GM21381 (cell line): ENCODE data around the gene TP53.
"Not testable (repeated sequence)": the region's sequence is repeated elsewhere in the genome, so short reads cannot be mapped to it uniquely, and the experiment has no call there.

Experiments used
- ATAC-seq: cut with Tn5 transposase; IDR thresholded peaks from one replicate; pipeline ENCODE4 v1.9.1; 2021; ENCODE audit warnings: mild to moderate bottlenecking, moderate library complexity; ENCODE audit not compliant: unreplicated experiment

Gene TP53

DNA sequence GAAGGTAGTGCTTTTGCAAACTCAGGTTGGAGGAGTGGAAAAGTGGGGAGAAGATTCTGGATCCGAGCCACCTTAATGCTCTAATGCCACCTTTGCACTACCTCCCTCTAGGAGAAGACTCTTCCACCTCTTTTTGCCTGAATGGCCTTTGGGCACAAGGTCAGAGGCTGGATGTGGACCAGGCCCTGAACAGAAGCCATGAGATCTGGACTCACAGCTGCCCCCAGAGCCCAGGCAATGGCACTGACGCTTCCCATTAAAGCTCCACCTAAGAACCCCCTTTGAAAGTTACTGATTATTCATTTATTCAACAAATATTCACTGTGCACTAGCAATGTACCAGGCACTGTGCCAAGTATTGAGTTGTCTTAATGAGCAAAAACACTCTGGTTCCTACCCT is 54.2 kb downstream of the TP53 start:
- ATAC-seq = no peak

DNA sequence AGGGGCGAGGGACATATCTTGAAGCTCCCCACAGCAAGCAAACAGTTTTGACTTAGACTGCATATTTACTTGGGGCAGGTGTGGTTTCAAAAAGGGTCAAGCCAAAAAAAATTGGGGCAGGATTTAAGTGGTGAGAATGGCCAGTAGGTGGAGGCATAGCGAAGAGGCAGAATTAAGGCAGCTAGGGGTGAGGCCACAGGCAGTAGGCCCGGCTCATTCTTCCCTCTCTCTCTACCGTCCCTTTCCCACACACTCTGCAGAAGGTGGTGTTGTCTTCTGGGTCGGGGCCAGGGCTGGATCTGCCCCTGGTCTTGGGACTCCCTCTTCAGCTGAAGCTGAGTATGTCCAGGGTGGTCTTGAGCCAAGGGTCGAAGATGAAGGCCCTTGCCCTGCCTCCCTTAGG is 54.8 kb downstream of the TP53 start:
- ATAC-seq = no peak

DNA sequence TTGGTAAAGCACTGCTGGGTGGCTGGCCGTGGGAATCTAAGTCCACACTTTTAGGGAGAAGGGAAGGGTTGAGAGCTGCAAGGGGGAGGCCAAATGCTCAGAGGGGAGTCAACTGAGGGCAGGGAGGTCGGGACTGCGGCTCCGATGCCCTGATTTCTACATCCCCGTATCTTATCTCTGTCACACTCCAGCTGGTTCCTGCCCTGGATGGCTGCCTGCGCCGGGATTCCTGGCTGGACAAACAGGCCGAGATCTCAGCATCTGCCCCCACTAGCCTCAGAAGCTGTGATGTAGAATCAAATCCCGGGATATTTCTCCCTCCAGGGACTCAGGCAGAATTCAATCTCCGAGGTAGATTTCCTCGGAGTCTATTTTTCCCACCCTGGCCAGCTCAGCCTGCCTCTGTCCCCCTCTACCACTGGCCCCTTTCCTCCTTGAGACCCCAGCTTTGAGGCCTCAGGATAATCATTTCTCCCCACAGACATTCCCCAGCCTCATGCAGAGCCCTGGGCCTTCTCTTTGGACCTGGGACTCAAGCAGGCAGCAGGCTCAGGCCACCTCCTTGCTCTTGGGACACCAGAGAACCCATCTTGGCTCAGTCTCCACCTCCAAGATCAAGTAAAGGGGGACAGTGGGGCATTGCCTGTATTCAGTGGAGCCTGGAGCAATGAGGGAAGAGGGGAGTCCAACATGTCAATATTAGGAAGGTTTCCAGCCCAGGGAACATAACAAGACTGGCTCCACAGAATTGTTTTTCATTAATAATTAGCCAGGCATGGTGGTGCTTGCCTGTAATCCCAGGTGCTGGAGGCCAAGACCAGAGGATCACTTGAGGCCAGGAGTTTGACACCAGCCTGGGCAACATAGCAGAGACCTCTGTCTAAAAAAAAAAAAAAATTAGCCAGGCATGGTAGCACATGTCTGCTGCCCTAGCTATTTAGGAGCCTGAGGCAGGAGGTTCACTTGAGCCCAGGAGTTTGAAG is 55.6 kb downstream of the TP53 start:
- ATAC-seq = no peak

DNA sequence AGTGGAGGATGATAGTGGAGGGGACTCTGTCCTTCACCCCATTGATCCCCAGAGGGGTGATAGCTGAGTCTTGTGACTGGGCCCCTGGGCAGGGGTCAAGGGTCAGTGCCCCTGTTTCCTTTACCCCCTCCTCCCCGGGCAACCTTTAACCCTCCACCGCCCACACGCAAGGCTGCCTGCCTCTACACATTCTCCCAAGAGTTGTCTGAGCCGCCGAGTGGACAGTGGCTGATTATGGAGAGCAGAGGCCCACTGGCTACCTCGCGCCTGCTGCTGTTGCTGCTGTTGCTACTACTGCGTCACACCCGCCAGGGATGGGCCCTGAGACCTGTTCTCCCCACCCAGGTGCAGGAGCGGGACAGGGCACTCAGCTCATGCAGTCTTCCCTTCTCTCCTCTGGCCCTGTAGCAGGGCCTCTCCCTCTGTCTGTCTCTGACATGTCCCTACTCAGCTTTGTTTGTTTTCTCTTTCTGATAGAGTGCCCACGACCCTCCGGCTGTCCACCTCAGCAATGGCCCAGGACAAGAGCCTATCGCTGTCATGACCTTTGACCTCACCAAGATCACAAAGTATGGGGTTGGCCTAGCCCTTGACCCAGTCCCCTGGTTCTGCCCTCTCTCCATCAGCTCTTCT is 57.2 kb downstream of the TP53 start, which contains the start of gene SHBG:
SHBG (plus strand) TSS at position 197 of the 633 bp plus-strand sequence; CDS start at position 235, 38 bp downstream.
- ATAC-seq = no peak

DNA sequence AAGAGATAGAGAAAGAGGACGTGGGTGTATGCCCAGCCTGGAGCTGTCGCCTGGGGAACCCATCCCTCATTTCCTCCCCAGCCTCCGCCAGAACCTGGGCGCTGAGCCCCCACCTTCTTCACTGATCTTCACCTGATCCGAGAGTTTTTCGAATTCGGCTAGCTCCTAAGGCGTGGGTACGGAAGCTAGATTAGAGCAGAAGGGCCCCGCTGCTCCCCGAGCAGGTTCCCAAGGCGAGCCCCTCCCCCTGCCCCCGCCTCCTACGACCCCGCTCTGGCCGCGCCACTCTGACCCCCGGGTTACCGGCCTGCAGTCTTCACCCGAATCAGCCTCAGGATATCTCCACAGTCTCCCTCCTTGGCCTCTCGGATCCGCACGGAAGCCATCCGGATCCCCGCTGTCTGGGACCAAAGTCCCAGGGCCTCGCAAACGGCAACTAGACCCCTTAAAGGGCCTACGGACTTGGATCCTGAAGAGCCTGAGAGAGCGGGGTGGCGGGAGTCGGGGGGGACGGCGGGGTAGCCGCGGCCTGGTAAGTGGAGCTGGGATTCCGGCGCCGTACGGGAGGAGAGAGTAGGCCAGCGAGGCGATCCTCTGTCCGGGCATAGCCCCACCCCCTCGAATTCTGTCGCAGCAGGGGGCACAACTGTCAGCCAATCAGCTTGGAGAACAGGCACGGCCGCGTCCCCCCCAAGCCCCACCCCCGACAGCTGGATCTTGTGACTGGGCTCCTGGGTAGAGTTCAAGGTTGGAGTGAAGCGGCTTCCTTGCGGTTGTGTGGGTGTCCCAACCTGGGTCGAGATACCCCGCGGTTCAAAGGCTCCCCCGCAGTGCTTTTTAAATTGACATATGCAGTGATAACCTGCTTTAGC is 59.8 kb downstream of the TP53 start, which contains the start of gene SAT2:
SAT2 (minus strand) TSS at position 572 of the 872 bp plus-strand sequence; CDS start at position 386, 186 bp downstream.
- ATAC-seq = peak; percentile 87

DNA sequence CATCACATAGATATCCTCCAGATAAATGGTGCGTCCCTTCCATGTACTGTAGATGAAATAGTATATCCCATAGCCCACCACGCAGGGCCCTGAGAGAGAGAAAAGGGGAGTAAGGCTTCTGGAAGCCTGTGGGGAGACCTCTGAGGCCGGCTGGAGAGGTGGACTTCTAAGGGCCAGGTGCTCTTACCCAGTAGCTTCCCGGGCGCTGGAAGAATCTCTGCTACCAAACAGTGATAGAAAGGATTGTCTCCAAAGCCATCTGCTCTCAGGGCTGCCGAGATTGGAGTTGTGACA is 60.4 kb downstream of the TP53 start:
- ATAC-seq = no peak

DNA sequence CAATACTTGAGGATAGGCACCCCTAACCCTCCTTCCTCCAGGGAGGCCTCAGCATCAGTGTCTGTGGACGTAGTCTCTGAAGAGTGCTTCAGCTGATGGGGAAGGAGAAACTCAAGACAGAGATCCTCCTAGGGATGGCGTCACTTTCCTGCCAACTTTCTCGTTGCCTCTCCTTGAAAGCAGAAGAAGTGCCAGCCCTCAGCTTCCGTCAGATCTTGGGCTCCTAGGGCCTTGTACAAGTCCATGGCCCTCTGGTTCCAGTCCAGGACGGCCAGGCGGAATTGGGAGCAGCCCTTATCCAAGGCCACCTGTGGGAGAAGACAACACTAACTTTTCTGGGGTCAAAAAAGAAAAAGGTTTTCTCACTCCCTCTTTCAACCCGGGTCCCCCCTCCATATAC is 61.0 kb downstream of the TP53 start:
- ATAC-seq = no peak

DNA sequence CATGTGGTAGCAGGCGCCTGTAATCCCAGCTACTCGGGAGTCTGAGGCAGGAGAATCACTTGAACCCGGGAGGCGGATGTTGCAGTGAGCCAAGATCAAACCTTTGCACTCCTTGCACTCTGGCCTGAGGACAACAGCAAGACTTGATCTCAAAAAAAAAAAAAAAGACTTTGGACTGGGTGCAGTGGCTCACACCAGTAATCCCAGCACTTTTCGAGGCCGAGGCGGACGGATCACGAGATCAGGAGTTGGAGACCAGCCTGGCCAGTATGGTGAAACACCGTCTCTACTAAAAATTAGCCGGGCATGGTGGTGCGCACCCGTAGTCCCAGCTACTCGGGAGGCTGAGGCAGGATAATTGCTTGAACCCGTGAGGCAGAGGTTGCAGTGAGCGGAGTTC is 61.5 kb downstream of the TP53 start:
- not testable (repeated sequence) for ATAC-seq

DNA sequence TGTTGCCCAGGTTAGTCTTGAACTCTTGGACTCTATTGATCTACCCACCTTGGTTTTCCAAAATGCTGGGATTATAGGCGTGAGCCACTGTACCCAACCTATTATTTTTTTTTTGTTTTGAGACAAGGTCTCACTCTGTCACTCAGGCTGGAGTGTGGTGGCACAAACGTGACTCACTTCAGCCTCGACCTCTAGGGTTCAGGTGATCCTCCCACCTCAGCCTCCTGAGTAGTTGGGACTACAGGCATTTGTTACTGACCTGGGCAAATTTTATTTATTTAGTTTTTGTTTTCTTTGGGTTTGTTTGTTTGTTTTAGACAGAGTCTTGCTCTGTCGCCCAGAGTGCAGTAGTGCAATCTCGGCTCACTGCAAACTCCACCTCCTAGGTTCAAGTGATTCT is 63.6 kb downstream of the TP53 start:
- ATAC-seq = no peak

DNA sequence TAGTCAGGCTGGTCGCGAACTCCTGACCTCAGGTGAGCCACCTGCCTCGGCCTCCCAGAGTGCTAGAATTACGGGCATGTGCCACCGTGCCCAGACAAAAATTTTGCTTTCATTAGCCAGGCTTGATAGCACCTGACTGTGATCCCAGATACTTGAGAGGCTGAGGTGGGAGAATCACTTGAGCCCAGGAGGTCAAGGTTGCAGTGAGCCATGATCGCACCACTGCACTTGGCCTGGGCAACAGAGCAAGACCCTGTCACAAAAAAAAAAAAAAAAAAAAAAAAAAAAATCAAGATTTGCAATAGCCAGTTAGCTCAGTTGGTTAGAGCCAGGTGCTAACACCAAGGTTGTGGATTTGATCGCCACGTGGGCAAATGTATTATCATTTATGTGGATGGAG is 66.5 kb downstream of the TP53 start:
- no peak for ATAC-seq

DNA sequence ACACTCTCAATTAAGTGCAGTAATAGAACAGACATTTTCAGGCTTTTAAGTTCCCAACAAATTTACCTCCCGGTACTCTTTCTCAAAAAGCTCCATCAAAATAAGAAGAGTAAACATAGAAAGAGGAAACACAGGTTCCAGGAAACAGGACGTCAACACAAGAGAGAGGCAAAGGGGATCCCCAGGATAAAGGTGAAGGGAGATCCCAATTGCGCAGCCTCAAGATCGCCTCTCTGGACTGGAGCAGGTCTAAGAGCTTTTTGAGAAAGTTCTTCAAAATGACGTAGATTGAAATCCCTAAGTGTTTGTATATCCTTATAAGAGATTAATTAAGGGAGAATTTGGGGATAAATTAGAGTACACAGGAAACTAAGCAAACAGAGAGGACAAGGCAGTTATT is 68.7 kb downstream of the TP53 start:
- ATAC-seq = no peak
